Measurements from ENCODE around the gene DLG1. TPM values are rescaled to one million over a fixed set of nuclear protein-coding genes. Genes with fewer than 3 reads are reported as not detected.

Gene DLG1
- total RNA-seq, 1 donor from 2014 or later = 168 TPM

GRCh38 chr3:197027151-197027895, 271.1 kb downstream of the DLG1 start:
- Mint-ChIP-seq H3K4me1 (ENCODE audit: unreplicated experiment) (peaks cover 35% of the 10 kb centered on the region), H3K27me3 (ENCODE audit: unreplicated experiment) (peaks cover 8% of the 10 kb centered on the region), H3K4me3 (ENCODE audit: unreplicated experiment) (no peak overlapping the region), H3K9me3 (ENCODE audit: unreplicated experiment) (no peaks in the 10 kb centered on the region), H3K36me3 (ENCODE audit: unreplicated experiment) (no peaks in the 10 kb centered on the region), H3K27ac (ENCODE audit: unreplicated experiment) (no peak overlapping the region)
- TF ChIP-seq, protein P1, sequence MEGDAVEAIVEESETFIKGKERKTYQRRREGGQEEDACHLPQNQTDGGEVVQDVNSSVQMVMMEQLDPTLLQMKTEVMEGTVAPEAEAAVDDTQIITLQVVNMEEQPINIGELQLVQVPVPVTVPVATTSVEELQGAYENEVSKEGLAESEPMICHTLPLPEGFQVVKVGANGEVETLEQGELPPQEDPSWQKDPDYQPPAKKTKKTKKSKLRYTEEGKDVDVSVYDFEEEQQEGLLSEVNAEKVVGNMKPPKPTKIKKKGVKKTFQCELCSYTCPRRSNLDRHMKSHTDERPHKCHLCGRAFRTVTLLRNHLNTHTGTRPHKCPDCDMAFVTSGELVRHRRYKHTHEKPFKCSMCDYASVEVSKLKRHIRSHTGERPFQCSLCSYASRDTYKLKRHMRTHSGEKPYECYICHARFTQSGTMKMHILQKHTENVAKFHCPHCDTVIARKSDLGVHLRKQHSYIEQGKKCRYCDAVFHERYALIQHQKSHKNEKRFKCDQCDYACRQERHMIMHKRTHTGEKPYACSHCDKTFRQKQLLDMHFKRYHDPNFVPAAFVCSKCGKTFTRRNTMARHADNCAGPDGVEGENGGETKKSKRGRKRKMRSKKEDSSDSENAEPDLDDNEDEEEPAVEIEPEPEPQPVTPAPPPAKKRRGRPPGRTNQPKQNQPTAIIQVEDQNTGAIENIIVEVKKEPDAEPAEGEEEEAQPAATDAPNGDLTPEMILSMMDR (IDR thresholded peaks at IDR 0.05) = no peak
- DNase-seq (ENCODE audit: extremely low spot score, unreplicated experiment) = peak; percentile 81

GRCh38 chr3:197026481-197026866, 271.9 kb downstream of the DLG1 start:
- TF ChIP-seq, protein P1 (IDR thresholded peaks at IDR 0.05) = no peak
- peak; percentile 79 for DNase-seq (ENCODE audit: extremely low spot score, unreplicated experiment)
- no peak overlapping the region for H3K4me3 Mint-ChIP-seq (ENCODE audit: unreplicated experiment)
- H3K9me3 Mint-ChIP-seq (ENCODE audit: unreplicated experiment) = no peaks in the 10 kb centered on the region
- H3K4me1 Mint-ChIP-seq (ENCODE audit: unreplicated experiment) = peaks cover 32% of the 10 kb centered on the region
- no peak overlapping the region for H3K27ac Mint-ChIP-seq (ENCODE audit: unreplicated experiment)
- peaks cover 11% of the 10 kb centered on the region for H3K27me3 Mint-ChIP-seq (ENCODE audit: unreplicated experiment)
- no peaks in the 10 kb centered on the region for H3K36me3 Mint-ChIP-seq (ENCODE audit: unreplicated experiment)

DNA sequence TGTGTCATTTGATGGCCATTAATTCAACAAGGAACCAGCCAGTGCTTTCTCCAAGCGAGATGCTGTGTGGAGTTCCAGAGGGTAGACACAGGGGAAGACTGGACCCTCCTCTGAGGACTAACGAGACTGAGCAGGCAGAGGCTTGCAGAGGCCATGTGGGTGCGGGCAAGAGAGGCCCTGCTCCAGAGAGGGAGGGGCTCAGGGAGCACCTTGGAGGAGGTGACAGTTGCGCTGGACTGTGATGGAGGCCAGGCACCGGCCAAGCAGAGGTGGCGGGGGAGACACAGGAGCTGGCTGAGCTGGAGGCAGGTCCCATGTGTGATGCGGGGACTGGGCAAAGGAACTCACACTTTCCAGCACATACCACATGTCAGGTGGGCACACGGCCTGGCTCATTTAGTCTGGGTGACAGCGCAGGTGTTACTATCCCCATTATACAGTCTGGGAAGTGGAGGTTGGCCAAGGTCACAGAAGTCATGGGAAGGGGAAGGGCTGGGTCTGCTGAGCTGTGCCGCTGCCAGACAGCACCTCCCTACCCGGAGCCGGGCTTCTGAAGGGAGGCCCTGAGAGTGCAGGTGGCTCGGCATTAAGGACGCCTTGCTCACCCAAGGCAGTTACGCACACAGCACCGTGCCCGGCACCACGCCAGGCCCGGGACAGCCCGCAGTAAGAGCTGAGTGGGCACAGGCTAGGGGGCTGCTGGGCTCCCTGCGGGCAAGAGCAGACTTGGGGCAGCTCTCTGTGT, 272.5 kb downstream of the DLG1 start:
- Mint-ChIP-seq H3K9me3 (ENCODE audit: unreplicated experiment) (no peaks in the 10 kb centered on the region), H3K4me1 (ENCODE audit: unreplicated experiment) (peaks cover 26% of the 10 kb centered on the region), H3K36me3 (ENCODE audit: unreplicated experiment) (no peaks in the 10 kb centered on the region), H3K4me3 (ENCODE audit: unreplicated experiment) (no peak overlapping the region), H3K27ac (ENCODE audit: unreplicated experiment) (no peak overlapping the region), H3K27me3 (ENCODE audit: unreplicated experiment) (peaks cover 13% of the 10 kb centered on the region)
- DNase-seq (ENCODE audit: extremely low spot score, unreplicated experiment) = peak; percentile 79
- TF ChIP-seq, protein P1 (IDR thresholded peaks at IDR 0.05) = no peak

DNA sequence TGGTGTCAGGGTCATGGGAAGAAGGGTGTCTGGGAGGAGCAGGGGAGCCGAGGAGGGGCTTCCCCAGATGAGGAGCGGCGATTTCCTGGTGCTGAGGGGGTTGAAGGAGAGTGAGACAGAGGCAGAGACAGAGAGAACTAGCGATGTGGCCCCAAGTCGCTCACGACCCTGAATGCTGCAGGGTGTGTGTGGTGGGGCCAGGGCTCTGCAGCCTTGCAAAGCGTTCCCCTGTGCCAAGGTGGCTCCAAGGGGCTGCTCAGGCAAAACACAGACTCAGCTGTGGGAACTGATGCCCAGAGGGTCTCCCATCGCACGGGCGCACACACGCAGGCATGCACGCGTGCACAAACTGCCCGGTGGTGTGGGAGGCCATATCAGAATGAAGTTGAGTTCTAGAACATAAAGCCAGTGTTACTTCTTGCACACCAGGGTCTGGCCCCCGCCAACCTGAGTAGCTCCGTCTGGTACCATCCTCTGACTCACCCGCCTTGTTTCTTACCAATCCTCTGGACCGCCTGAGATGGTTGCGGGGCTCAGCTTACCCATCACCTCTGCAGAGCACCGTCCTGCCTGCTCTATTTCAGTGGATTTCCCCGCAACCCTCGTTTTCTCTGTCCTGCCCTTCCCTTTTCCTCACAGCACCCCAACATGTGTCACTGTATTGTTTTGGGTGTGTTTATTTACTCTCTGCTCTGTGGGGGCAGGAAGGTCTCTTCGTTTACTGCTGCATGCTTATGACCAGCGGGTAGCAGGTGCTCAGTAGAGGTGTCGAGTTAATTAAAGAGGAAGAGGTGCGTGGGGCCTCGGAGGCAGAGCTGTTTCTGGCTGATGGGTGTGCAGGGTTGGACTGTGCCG, 273.3 kb downstream of the DLG1 start:
- no peak overlapping the region for H3K4me3 Mint-ChIP-seq (ENCODE audit: unreplicated experiment)
- H3K27ac Mint-ChIP-seq (ENCODE audit: unreplicated experiment) = no peak overlapping the region
- H3K9me3 Mint-ChIP-seq (ENCODE audit: unreplicated experiment) = no peaks in the 10 kb centered on the region
- H3K36me3 Mint-ChIP-seq (ENCODE audit: unreplicated experiment) = no peaks in the 10 kb centered on the region
- peaks cover 16% of the 10 kb centered on the region for H3K27me3 Mint-ChIP-seq (ENCODE audit: unreplicated experiment)
- TF ChIP-seq, protein P1 (IDR thresholded peaks at IDR 0.05) = no peak
- DNase-seq (ENCODE audit: extremely low spot score, unreplicated experiment) = peak; percentile 77
- H3K4me1 Mint-ChIP-seq (ENCODE audit: unreplicated experiment) = peaks cover 23% of the 10 kb centered on the region
